Measurements from ENCODE around the gene MAPK8.

The MAPK8 gene

GRCh38 chr10:48291190-48291589 is 15.3 kb upstream of the MAPK8 start:
- FAIRE-seq: no peak
- no peak for TF ChIP-seq CTCF (IDR thresholded peaks at IDR 0.05; ENCODE audit: insufficient read depth, missing control alignments)
- no peak for DNase-seq (ENCODE audit: insufficient read length, low spot score)

- TF ChIP-seq CTCF (IDR thresholded peaks at IDR 0.05; ENCODE audit: insufficient read depth, missing control alignments): no peak
- no peak for FAIRE-seq
- no peak for DNase-seq (ENCODE audit: insufficient read length, low spot score)
These were observed 13.9 kb upstream of the MAPK8 start for GRCh38 chr10:48292616-48293015.

GRCh38 chr10:48294431-48294830 is 12.0 kb upstream of the MAPK8 start:
- DNase-seq (ENCODE audit: insufficient read length, low spot score) (no peak), FAIRE-seq (no peak)
- no peak for TF ChIP-seq CTCF (IDR thresholded peaks at IDR 0.05; ENCODE audit: insufficient read depth, missing control alignments)

GRCh38 chr10:48296576-48297098 is 9.8 kb upstream of the MAPK8 start:
- DNase-seq (ENCODE audit: insufficient read length, low spot score) (no peak), FAIRE-seq (no peak)
- TF ChIP-seq CTCF (IDR thresholded peaks at IDR 0.05; ENCODE audit: insufficient read depth, missing control alignments): no peak

GRCh38 chr10:48299066-48299465 is 7.4 kb upstream of the MAPK8 start:
- FAIRE-seq (no peak), DNase-seq (ENCODE audit: insufficient read length, low spot score) (no peak)
- no peak for TF ChIP-seq CTCF (IDR thresholded peaks at IDR 0.05; ENCODE audit: insufficient read depth, missing control alignments)

GRCh38 chr10:48299692-48300091 is 6.8 kb upstream of the MAPK8 start:
- TF ChIP-seq CTCF (IDR thresholded peaks at IDR 0.05; ENCODE audit: insufficient read depth, missing control alignments): no peak

GRCh38 chr10:48300556-48300955 is 5.9 kb upstream of the MAPK8 start:
- no peak for DNase-seq (ENCODE audit: insufficient read length, low spot score)
- TF ChIP-seq CTCF (IDR thresholded peaks at IDR 0.05; ENCODE audit: insufficient read depth, missing control alignments): no peak
- no peak for FAIRE-seq

More at GRCh38 chr10:48299692-48300091, 6.8 kb upstream of the MAPK8 start:
- DNase-seq (ENCODE audit: insufficient read length, low spot score): no peak
- FAIRE-seq: no peak

All from D721Med (cell line).